ENCODE results near the gene NIM1K. TPM values are rescaled to one million over a fixed set of nuclear protein-coding genes. Genes with fewer than 3 reads are reported as not detected.
"Not testable (repeated sequence)": the region's sequence is repeated elsewhere in the genome, so short reads cannot be mapped to it uniquely, and the experiment has no call there.

Gene NIM1K
- total RNA-seq, 2 donors from 2014 or later = 0.42 TPM; not detected in 1

DNA sequence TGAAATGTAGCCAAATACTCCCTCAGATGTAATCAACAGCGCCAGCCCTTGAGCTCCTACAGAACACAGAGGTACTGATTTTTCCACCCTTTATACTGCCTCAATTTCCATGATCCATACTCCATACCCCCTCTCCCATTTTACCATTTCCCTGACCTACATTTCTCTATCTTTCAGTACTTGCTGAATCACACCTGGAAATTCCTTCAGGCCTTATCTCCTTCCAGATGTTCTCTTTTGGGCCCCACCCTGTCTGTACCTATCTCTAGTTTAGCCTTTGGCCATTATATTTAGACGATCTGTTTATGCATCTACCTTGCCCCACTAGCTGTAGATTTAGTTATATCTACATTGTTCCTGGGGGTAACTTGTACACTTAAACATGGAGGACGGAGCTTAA, 5.5 kb downstream of the NIM1K start:
- DNase-seq = no peak

DNA sequence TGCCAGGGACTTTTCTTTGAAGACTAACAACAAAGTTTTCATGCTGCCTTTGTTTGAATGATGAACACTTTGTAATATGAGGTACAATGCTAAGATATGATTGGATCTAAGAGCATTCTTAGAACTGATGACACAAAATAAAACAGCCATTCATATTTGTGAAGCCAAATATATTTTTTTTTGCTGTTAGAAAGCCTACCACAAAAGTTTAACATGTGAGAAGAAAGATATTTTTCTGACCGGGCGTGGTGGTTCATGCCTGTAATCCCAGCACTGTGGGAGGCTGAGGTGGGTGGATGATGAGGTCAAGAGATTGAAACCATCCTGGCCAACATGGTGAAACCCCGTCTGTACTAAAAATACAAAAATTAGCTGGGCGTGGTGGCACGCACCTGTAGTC, 9.4 kb downstream of the NIM1K start:
- H3K27me3 ChIP-seq; H3K27ac ChIP-seq; intact Hi-C loops (cut with DNase I); DNase-seq; H3K4me3 ChIP-seq; H3K9ac ChIP-seq (ENCODE audit: low read depth in 2 of 2, low read length in 2 of 2); H3K9me3 ChIP-seq; H3K36me3 ChIP-seq; H3K4me1 ChIP-seq: not testable (repeated sequence)

More for the DNA sequence above, 5.5 kb downstream of the NIM1K start:
- peaks cover 2% of the 10 kb centered on the region for H3K27me3 ChIP-seq
- H3K27ac ChIP-seq = no peak overlapping the region
- H3K9ac ChIP-seq (ENCODE audit: low read depth in 2 of 2, low read length in 2 of 2) = no peak overlapping the region
- TF ChIP-seq, protein P1, sequence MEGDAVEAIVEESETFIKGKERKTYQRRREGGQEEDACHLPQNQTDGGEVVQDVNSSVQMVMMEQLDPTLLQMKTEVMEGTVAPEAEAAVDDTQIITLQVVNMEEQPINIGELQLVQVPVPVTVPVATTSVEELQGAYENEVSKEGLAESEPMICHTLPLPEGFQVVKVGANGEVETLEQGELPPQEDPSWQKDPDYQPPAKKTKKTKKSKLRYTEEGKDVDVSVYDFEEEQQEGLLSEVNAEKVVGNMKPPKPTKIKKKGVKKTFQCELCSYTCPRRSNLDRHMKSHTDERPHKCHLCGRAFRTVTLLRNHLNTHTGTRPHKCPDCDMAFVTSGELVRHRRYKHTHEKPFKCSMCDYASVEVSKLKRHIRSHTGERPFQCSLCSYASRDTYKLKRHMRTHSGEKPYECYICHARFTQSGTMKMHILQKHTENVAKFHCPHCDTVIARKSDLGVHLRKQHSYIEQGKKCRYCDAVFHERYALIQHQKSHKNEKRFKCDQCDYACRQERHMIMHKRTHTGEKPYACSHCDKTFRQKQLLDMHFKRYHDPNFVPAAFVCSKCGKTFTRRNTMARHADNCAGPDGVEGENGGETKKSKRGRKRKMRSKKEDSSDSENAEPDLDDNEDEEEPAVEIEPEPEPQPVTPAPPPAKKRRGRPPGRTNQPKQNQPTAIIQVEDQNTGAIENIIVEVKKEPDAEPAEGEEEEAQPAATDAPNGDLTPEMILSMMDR (IDR thresholded peaks at IDR 0.05) = no peak
- peaks cover 5% of the 10 kb centered on the region for H3K4me1 ChIP-seq
- no peak overlapping the region for H3K4me3 ChIP-seq
- H3K9me3 ChIP-seq = no peaks in the 10 kb centered on the region
- no peaks in the 10 kb centered on the region for H3K36me3 ChIP-seq
- intact Hi-C loops (cut with DNase I) = no loop called here

DNA sequence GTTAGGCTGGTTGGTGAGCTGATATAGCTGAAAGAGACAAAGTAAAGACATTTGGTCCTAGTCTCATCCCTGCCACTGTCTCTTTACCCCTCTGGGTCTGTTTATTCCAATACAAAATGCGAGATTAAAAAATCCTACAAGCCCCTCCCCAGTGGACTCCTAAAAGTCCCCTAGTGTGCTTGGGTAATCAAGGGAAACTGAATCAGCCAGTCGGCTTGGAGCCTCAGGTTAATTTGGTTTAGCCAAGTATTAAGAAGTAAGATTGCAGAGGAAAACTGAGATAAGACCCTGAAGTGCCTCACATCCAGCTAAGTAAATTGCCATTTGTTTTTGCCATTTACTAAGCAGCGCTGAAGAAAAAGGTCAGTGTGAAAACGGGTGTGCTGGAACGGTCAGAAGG, 10.4 kb downstream of the NIM1K start:
- Histone ChIP-seq H3K9ac (ENCODE audit: low read depth in 2 of 2, low read length in 2 of 2) (no peak overlapping the region), H3K4me1 (no peaks in the 10 kb centered on the region), H3K27ac (no peak overlapping the region), H3K9me3 (no peaks in the 10 kb centered on the region), H3K36me3 (no peaks in the 10 kb centered on the region), H3K4me3 (no peak overlapping the region), H3K27me3 (no peaks in the 10 kb centered on the region)
- intact Hi-C loops (cut with DNase I) = no loop called here
- TF ChIP-seq, protein P1 (IDR thresholded peaks at IDR 0.05) = no peak
- no peak for DNase-seq

DNA sequence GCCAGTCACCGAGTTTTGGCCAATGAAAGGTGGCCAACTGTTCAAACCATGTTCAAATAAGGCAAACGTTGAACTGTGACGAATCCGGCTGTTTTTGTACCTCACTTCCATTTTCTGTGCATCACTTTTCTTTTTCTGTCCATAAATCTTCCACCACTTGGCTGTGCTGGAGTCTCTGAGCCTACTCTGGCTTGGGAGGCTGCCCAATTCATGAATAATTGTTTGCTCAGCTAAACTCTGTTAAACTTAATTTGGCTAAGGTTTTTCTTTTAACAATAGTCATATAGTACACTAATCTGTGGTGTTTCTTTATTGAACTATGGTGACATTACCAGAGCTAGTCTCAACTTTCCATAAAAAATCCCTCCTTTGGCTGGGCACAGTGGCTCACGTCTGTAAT, 11.3 kb downstream of the NIM1K start:
- TF ChIP-seq, protein P1 (IDR thresholded peaks at IDR 0.05) = no peak
- intact Hi-C loops (cut with DNase I) = no loop called here
- DNase-seq = no peak
- Histone ChIP-seq H3K9me3 (no peaks in the 10 kb centered on the region), H3K9ac (ENCODE audit: low read depth in 2 of 2, low read length in 2 of 2) (no peak overlapping the region), H3K27ac (no peak overlapping the region), H3K27me3 (no peaks in the 10 kb centered on the region), H3K4me1 (no peaks in the 10 kb centered on the region), H3K4me3 (no peak overlapping the region), H3K36me3 (no peaks in the 10 kb centered on the region)

DNA sequence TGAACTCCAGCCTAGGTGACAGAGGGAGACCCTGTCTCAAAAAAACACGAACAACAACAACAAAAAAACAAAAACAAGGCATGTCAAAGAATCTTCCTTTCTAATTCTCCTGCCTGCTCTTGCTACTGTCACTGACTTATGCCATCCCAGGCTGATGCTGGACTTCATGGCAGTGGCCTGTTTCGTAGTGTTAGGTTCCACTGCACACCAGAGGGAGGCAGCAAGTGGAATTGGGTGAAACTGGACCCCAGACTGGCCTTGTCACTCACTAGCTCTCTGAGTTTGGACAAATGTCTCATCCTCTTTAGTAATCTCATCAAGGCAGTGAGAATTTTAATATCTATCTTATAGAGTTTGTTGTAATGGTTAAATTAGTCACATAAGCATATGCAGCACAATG, 12.9 kb downstream of the NIM1K start:
- Histone ChIP-seq H3K4me3 (no peak overlapping the region), H3K4me1 (no peaks in the 10 kb centered on the region), H3K36me3 (no peaks in the 10 kb centered on the region), H3K27me3 (no peaks in the 10 kb centered on the region), H3K27ac (no peak overlapping the region), H3K9ac (ENCODE audit: low read depth in 2 of 2, low read length in 2 of 2) (no peak overlapping the region), H3K9me3 (no peaks in the 10 kb centered on the region)
- TF ChIP-seq, protein P1 (IDR thresholded peaks at IDR 0.05) = no peak
- intact Hi-C loops (cut with DNase I) = no loop called here
- DNase-seq = no peak

DNA sequence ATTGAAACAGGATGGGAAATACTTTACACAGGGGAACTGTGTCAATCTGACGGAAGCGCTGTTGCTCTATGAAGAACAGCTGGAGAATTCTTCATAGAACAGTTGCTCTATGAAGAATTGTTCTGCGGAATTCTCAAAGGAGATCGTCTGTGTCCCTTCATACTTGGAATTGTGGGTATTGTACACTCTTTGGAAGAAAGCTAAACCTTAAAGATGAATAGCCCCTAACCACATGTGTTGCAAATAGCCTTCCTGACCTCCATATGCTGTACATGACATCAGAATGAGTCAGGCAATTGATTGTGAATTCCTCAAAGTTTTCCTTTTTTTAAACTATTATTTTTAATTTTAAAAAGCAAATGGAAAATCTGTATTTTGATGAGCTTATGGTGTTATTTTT, 15.6 kb downstream of the NIM1K start:
- TF ChIP-seq, protein P1 (IDR thresholded peaks at IDR 0.05) = no peak
- H3K36me3 ChIP-seq = no peaks in the 10 kb centered on the region
- no peak overlapping the region for H3K27ac ChIP-seq
- DNase-seq = no peak
- no peaks in the 10 kb centered on the region for H3K4me1 ChIP-seq
- intact Hi-C loops (cut with DNase I) = no loop called here
- H3K9ac ChIP-seq (ENCODE audit: low read depth in 2 of 2, low read length in 2 of 2) = no peak overlapping the region
- H3K4me3 ChIP-seq = no peak overlapping the region
- no peaks in the 10 kb centered on the region for H3K9me3 ChIP-seq
- no peaks in the 10 kb centered on the region for H3K27me3 ChIP-seq
